Cortex of kidney (tissue), 1 donor: Measurements from ENCODE around the gene GATAD2B.
"Not testable (repeated sequence)": the region's sequence is repeated elsewhere in the genome, so short reads cannot be mapped to it uniquely, and the experiment has no call there.

Source experiments
- DNase-seq: peaks from one replicate; lab custom pipeline; 2025; lab: John Stamatoyannopoulos, UW

GATAD2B gene

DNA sequence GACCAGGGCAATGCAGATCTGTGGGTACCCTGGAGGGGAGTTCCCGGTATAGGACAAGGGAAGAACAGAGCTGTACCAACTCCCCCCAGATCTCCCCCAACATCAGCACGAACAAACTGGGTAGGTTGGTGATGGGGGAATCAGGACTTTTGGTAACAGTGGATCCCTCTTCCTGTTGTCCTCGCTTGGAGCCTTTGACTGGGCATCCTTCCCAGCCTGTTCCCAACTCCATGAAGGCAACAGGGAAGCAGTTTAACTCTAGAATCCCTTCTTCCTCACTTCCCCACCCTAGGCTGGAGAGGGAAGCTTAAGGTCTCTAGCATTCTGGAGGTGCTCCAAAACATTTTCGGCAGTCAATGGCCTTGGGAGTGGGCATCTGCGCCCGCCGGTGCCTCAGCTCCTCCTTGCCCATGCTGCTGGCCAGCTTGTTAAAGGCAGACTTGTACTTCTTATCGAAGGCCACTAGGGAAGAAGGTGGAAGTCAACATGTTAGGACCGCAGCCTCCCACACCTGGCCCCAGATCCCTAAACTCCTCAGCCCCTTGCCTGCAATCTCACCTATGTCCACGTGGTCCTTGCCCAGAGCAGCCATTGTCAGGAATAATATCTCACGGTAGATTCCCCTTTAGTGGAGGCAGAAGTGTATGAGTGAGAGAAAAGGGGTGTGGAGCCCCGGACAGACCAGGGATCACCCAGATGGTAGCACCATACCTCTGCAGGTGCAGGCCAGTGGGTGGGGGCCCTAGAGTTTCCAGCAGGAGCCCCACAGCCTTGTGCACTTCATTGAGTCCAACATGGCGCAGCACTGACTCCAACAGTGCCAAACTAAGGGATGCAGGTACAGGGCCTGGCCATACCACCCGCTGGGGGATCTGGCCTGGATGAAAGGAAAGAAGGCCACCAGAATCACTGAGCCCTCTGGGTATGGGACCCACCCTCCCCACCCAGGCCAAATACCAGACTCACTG lies 7.5 kb upstream of the GATAD2B start:
- DNase-seq: no peak

DNA sequence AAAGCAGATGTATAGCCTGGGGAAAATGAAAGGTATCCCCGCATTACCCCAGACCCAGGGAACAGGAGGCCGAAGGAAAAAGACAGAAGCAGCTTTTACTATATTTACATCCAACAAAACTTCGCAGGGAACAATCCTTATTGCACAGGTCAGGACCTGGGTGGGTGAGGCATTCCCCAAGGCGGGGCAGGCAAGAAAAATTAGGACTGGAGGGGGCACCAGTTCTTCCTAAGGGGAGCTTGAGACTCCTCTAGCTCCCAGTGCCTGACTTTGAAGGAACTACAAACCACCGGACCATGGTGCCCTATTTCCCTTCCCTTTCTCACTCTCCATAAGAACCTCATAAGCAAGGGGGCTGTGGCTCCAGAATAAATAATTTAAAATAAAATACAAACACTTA lies 6.7 kb upstream of the GATAD2B start:
- DNase-seq: no peak

DNA sequence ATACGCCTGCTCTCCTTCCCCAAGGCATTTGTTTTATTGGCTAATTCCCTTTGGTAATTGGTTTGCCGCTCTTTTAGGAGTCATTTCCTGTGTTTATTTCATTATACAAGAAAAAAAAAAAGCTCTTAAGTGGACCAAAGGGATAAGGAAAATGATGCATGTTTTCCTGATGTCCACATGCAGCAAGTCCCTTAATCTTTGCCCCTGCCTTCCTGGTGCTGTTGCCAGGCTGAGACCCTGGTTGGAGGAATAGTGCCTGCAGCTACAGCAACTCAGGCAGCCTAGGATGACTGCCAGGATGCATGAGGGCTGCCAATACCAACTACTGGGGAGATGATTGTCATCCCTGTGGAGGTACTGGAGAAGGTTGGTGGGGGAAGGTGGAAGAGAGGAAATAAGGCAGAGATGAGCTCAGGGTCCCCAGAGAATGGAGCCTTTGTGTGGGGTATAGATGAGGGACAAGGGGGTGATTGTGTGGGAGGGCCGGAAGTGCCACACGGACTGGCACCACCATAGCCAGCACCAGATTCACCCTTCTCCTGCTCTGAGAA lies 6.1 kb upstream of the GATAD2B start:
- no peak for DNase-seq

DNA sequence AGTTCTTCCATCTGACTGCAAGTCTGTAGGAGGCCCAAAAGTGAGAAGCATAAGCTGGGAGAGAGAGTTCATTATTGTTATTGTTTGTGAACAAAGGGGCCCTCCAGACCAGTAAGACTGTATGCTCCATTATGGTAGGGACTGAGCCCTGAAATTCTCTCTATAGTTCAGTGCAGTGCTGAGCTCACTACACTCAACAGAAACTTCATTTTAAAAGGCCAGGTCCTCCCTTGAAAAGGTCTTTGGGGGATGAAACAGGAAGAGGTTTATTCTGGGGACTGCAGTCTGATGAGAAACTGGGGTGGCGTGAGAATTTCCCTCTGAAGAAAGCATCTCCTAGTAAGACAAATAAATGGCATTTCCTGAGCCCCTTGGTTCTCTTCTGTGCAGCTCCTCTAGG lies 5.5 kb upstream of the GATAD2B start:
- no peak for DNase-seq

DNA sequence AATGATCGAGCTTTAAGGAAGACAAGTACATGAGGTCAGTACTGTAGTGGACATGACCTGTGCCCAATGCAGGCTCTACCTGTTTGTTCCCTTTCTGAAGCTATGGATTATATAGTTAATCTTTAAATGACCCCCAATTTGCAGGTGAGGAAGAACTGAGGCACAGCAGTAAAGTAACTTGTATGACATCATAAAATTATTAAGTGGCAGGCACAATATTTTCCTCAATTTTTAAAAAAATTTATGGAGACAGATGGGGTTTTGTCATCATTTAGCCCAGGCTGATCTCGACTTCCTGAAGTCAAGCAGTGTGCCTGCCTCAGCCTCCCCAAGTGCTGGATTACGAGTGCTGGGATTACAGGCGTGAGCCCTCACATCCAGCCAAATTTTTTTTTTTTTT lies 3.6 kb upstream of the GATAD2B start:
- no peak for DNase-seq

DNA sequence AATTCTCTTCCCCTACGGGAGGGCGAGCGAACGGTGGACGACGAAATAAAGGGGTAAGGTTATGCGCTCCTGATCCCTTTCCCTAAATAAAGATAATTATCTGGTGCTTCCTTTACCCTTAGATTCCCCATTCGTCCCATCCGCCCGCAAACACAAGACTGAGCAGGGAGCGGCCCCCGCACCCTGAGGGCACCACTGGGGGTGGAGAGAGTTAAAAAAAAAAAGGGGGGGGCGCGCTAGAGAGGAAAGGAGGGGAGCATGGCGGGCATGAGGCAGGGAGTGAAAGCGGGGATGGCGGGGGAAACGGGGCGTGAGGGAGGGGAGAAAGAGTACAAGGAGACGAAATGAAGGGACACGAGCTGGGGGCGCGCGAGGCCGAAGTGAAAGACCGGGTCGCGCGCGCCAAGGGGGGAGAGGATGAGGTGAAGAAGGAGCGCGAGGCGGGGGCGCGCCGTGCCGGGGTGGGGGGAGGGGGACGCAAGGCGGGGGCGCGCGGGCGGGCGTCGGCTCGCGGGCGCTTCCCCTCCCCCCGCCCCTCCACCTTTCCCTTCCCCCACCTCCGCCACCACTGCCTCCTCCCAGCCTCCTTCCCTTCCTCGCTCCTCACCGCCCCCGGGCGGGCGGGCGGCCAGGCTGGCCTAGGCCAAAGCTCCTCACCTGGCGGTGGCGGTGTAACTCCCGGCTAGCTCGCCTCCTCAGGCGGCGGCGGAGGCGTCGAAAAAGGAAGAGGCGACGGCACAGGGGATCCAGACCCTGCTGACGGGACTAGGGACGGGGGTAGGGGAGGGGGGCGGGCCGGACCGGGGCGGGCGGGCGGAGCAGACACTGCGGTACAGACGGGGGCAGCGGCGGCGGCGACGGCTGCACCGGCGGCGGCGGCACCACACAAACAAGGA lies 448 bp downstream of the GATAD2B start:
- DNase-seq: no peak

DNA sequence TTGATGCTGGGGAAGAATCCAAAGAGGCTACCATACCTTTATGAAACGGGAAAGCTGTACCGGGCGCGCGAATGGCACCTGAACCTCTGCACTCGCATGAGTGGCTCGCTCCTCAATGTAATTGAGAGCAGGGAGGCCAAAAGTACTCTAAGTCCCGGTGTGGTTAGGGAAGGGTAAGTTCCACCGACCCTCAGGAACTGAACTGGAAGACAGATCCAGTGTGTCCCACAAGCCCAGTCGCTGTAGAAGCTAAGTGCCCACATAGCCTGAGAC lies 1.0 kb downstream of the GATAD2B start:
- no peak for DNase-seq

DNA sequence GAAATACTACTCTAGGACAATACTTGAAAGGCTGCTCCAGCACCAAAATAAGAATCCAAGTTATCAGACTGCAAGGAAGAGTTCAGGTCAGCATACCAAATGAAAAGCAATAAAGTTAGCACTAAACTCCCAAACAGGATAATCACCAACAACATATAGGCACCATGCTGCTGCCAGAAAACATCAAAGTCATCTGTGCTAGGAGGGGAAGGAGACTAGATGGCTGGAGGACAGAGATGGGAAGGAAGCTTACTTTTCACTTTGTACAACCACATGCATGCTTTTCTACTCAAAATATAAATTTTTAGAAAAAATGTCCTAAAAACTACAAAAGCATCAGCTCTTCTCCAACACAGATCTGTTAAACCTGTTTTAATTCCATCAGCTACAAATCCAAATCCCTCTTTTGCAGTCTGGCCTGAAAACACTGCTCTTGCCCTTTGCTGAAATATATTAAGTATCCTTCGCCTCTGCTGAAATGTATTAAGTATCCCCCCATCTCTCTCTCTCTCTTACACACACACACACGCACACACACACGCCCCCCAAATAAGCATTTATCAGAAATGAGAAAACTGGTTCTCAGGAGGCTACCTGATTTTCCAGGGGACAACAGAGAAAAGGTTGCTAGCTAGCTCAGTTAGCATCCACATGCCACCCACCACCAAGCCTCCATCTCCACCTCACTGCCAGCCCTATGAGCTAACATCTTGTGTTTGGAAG lies 1.5 kb downstream of the GATAD2B start:
- no peak for DNase-seq

DNA sequence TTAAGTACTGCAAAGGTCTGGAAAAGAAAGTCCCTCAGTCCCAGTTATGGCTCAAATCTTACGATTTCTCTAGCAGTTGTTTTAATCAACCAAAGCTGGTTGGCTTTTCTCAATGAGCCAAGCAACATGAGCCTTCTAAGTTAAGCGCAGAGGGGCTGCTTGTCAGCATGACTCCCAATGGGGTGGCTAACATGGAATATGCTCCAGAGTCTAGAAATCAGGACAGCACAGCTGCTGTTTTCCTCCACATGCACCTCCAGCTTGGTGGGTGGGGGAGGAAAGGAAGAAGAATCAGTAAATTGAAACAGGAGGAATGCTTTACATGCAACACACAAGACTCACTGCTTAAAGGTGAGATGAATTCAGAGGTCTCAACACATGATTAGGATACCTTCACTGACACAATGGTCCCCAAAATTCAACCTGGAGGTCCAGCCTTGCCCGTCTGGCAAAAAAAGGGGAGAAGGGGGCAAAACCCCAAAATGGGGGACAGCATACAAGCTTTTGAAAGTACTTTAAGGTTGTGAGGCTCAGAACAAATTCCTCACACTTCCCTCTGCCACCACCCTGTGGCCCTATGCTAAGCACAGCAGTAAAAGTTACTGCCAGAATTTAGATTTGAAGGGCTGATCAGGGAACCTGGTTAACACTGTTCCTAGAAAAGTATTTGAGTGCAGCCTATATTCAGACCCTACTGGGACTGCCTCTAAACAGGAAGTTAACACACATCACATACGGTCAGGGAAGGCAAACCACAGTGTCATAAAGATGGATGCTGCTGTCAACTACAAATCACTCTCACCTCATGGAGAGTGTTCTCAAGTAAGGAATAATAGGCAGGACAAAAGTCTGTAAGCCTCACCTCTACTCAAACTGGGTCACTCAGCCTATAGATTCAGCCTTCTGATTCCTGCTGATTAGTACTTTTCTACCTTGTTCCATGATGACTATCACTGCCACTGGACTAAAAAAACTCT lies 2.6 kb downstream of the GATAD2B start:
- no peak for DNase-seq

DNA sequence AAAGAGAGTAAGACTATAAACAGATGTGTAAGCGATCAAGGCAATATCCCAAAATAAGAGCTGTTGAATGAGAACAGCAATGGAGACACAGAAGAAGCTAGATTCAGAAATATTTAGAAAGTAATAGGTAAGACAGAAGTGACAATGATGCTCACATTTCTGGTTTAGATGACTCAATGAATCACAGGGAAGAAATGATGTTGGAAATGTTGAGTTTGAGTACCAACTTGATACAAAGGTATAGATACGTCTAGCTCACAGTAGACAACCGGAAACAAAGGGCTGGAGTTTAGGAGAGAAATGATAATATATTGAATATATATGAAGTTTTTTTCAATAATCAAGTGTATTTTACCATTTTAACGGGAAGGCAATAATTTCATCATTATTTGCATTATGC lies 6.5 kb downstream of the GATAD2B start:
- no peak for DNase-seq

DNA sequence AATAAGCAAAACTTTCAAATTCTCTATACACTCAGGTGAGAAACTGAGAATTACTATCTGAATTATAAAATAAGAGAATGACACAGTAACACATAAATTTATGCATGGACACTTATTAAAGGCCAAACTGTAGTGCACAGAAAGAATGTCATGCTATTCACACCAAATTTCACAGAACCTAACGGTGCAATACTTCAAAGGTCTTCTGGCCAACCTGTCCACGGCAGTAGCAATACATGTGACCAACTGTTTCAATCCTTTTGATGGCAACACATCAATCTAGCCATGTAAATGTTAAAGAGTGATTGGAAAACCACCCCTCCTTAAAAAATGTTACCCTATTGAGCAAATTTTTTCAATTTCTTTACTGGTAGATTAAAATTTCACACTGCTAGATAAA lies 10.4 kb downstream of the GATAD2B start:
- no peak for DNase-seq

DNA sequence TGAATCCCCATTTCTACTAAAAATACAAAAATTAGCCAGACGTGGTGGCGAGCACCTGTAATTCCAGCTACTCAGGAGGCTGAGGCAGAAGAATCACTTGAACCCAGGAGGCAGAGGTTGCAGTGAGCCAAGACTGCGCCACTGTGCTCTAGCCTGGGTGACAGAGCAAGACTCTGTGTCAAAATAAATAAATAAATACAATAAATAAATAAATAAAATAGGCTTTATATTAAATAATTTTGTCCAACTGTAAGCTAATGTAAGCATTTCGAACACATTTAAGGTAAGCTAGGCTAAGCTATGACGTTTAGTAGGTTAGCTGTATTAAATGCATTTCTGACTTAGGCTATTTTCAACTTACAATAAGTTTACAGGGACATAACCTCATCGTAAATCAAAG lies 12.2 kb downstream of the GATAD2B start:
- not testable (repeated sequence) for DNase-seq

DNA sequence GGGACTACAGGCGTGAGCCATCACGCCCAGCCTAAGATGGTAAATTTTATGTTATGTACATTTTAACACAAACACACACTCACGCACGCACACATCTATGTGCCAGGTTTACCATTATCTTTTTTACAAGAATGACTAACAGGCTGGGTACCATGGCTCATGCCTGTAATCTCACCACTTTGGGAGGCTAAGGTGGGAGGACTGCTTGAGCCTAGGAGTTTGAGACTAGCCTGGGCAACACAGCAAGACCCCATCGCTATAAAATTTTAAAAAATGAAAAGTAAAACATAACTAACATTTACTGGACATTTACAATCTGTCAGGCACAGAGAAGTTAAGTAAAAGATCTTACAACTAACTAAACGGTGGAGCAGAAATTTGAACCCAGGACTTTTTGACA lies 14.7 kb downstream of the GATAD2B start:
- DNase-seq: no peak

DNA sequence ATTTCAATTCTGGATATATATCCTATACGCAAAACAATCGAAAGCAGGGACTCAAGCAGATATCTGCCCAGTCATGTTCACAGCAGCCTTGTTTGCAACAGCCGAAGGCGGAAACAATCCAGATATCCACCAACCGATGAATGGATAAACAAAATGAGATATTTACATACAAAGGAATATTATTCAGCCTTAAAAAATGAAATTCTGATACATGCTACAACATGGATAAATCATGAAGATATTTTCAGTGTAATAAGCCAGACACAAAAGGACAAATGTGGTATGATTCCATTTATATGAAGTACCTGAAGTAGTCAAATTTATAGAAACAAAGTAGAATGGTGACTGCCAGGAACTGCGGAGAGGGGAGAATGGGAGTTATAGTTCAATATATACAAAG lies 15.6 kb downstream of the GATAD2B start:
- no peak for DNase-seq

DNA sequence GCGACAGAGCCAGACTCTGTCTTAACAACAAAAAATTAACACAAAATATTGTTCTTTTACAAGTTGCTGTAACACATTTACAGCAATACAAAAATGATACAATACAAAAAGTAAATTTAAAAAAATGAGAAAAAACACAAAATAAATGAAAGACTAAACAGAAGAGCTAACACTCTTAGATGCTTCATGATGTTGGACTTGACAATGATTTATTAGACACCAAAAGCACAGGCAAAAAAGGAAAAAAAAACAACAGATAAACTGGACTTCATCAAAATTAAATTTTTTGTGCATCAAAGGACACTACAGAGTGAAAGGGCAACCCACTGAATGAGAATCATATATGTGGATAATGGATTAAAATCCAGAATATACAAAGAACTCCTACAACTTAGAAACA lies 16.4 kb downstream of the GATAD2B start:
- no peak for DNase-seq

DNA sequence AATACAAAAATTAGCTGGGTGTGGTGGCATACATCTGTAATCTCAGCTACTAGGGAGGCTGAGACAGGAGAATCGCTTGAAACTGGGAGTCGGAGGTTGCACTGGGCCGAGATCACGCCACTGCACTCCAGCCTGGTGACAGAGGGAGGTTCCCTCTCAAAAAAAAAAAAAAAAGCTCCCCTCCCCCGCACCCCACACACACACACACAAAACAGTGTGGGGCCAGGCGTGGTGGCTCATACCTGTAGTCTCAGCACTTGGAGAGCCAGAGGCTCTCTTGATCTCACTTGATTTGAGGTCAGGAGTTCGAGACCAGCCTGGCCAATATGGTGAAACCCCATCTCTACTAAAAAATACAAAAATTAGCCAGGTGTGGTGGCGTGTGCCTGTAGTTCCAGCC lies 16.9 kb downstream of the GATAD2B start:
- DNase-seq: not testable (repeated sequence)

DNA sequence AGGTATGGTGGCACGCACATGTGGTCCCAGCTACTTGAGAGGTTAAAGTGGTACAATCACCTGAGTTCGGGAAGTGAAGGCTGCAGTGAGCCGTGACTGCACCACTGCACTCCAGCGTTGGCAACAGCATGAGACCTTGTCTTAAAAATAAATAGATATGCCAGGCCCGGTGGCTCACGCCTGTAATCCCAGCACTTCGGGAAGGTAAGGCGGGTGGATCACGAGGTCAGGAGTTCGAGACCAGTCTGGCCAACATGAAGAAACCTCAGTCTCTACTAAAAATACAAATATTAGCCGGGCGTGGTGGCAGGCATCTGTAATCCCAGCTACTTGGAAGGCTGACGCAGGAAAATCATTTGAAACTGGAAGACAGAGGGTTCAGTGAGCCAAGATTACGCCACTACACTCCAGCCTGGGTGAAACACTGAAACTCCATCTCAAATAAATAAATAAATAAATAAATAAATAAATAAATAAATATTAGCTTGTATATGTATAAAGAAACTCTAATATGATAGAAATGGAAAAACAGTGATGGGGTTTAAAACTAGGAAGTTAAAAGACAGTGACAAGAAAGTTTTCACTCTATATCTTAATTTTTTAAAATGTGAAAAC lies 18.8 kb downstream of the GATAD2B start:
- no peak for DNase-seq

DNA sequence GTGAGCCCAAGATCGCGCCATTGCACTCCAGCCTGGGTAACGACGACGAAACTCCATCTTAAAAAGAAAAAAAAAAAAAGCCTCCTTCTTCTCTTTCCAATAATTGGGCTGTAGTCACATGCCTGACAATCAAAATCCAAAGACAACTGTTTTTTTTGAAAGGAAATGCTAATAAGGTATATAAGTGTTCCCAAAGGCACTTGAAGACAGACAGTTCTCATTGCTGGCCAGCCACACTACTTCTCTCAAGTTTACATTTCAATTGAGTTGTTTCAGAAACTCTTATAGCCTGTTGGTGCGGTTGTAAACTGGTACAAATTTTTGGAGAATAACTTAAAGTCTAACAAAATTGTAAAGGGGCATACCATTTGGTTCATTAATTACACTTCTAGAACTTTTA lies 23.3 kb downstream of the GATAD2B start:
- DNase-seq: no peak

DNA sequence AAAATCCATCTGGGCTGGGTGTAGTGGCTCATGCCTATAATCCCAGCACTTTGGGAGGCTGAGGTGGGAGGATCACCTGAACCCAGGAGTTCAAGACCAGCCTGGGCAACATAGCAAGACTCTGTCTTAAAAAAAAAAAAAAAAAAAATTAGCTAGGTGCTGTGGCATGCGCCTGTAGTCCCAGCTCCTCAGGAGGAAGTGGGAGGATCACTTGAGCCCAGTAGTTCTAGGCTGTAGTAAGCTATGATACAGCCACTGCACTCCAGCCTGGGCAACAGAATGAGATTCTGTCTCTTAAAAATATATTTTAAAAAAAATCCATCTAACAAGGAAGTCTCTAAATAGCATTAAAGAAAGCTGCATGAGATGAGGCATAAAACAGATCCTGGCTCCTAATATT lies 26.9 kb downstream of the GATAD2B start:
- DNase-seq: not testable (repeated sequence)

DNA sequence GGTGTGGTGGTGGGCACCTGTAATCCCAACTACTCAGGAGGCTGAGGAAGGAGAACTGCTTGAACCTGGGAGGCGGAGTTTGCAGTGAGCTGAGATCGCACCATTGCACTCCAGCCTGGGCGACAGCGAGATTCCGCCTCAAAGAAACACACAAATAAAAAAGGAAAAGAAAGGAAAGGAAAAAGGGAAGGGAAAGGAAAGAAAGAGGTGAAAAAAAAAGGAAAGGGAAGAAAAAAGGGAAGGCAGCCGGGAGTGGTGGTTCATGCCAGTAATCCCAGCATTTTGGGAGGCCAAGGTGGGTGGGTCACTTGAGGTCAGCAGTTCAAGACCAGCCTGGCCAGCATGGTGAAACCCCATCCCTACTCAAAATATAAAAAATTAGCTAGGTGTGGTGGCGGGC lies 31.7 kb downstream of the GATAD2B start:
- DNase-seq: not testable (repeated sequence)

DNA sequence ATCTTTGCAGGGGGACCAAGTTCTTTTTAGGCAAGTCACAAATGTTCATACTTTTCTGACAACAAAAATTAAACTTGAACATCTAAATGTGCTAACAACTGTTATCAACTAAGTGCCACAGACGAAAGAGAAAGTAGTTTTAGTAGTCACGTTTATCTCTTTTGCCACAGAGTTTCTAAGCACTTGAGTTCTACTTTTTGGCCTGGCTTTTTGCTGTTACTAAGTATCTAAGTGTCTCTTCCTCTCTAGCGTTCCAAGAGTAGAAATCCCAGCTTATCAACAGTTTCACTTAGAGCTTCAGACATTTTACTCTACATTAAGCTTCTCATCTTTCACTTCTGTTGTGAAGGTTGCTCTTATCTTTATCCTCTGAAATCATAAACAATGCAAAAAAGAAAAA lies 34.2 kb downstream of the GATAD2B start:
- DNase-seq: no peak
